Chondrocyte (in vitro differentiated cells): ENCODE data around the gene UVRAG. TPM values are rescaled to one million over a fixed set of nuclear protein-coding genes. Genes with fewer than 3 reads are reported as not detected.
"Not testable (repeated sequence)": the region's sequence is repeated elsewhere in the genome, so short reads cannot be mapped to it uniquely, and the experiment has no call there.

Source experiments
- DNase-seq: peaks from one replicate; pipeline ENCODE4 v3.0.0; 2021; ENCODE audit warnings: mixed read lengths, low spot score
- H3K27ac Mint-ChIP-seq: one replicate; pipeline ENCODE4 v1.8.0; 2021; ENCODE audit warnings: mild to moderate bottlenecking, moderate library complexity, mixed read lengths; ENCODE audit not compliant: unreplicated experiment
- H3K27me3 Mint-ChIP-seq: 2 replicates; pipeline ENCODE4 v1.8.0; 2021; ENCODE audit warnings: low read depth, mixed read lengths
- H3K36me3 Mint-ChIP-seq: 2 replicates; pipeline ENCODE4 v1.8.0; 2021; ENCODE audit warnings: low read depth, mixed read lengths
- H3K4me1 Mint-ChIP-seq: 2 replicates; pipeline ENCODE4 v1.8.0; 2021; ENCODE audit warnings: low read depth, mild to moderate bottlenecking, mixed read lengths
- H3K4me3 Mint-ChIP-seq: one replicate; pipeline ENCODE4 v1.8.0; 2021; ENCODE audit warnings: mild to moderate bottlenecking, moderate library complexity, mixed read lengths; ENCODE audit not compliant: unreplicated experiment
- H3K9me3 Mint-ChIP-seq: 2 replicates; pipeline ENCODE4 v1.8.0; 2021; ENCODE audit warnings: low read depth, mixed read lengths
- total RNA-seq: library from RNA; stranded (reverse); gene quantifications from 3 replicates; pipeline ENCODE4 v1.2.1, GENCODE V29; 2021
- TF ChIP-seq, protein P1 (sequence below): fragments of 200-600 bp; sonication (generic); IDR thresholded peaks from 2 replicates; pipeline ENCODE4 v1.5.0; 2021; ENCODE audit warnings: antibody characterized with exemption, mild to moderate bottlenecking, moderate library complexity

The UVRAG gene
- total RNA-seq, 1 donor from 2014 or later = 16.9 TPM

GRCh38 chr11:75878933-75879332, 63.9 kb downstream of the UVRAG start:
- Mint-ChIP-seq H3K9me3 (no peaks in the 10 kb centered on the region), H3K4me3 (no peak overlapping the region), H3K36me3 (peaks cover 8% of the 10 kb centered on the region), H3K4me1 (peaks cover 3% of the 10 kb centered on the region), H3K27ac (no peak overlapping the region), H3K27me3 (no peaks in the 10 kb centered on the region)
- TF ChIP-seq, protein P1, sequence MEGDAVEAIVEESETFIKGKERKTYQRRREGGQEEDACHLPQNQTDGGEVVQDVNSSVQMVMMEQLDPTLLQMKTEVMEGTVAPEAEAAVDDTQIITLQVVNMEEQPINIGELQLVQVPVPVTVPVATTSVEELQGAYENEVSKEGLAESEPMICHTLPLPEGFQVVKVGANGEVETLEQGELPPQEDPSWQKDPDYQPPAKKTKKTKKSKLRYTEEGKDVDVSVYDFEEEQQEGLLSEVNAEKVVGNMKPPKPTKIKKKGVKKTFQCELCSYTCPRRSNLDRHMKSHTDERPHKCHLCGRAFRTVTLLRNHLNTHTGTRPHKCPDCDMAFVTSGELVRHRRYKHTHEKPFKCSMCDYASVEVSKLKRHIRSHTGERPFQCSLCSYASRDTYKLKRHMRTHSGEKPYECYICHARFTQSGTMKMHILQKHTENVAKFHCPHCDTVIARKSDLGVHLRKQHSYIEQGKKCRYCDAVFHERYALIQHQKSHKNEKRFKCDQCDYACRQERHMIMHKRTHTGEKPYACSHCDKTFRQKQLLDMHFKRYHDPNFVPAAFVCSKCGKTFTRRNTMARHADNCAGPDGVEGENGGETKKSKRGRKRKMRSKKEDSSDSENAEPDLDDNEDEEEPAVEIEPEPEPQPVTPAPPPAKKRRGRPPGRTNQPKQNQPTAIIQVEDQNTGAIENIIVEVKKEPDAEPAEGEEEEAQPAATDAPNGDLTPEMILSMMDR = no peak
- no peak for DNase-seq

DNA sequence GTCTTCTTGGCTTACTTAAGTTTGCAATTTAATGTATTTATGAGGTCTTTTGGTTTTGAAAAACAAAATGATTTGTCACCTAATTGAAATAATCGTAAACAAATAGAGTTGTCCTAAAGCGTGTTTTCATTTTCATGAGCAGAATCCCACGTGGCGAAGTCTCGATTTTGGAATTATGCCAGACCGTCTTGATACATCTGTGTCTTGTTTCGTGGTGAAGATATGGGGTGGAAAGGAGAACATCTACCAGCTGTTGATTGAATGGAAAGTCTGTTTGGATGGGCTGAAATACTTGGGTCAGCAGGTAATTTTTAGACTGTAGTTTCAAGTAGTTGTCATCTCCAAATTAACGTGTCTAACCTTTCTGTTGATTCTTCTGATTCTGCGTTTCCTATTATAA, 64.7 kb downstream of the UVRAG start:
- Mint-ChIP-seq H3K27me3 (no peaks in the 10 kb centered on the region), H3K4me1 (no peaks in the 10 kb centered on the region), H3K27ac (no peak overlapping the region), H3K36me3 (peaks cover 8% of the 10 kb centered on the region), H3K4me3 (no peak overlapping the region), H3K9me3 (no peaks in the 10 kb centered on the region)
- TF ChIP-seq, protein P1 = no peak
- DNase-seq = no peak

- H3K4me3 Mint-ChIP-seq, H3K9me3 Mint-ChIP-seq, H3K27ac Mint-ChIP-seq, H3K4me1 Mint-ChIP-seq, H3K27me3 Mint-ChIP-seq, DNase-seq, H3K36me3 Mint-ChIP-seq: not testable (repeated sequence)
These were observed 65.3 kb downstream of the UVRAG start for GRCh38 chr11:75880343-75880742.

GRCh38 chr11:75884321-75884720, 69.3 kb downstream of the UVRAG start:
- H3K4me3 Mint-ChIP-seq = no peak overlapping the region
- H3K9me3 Mint-ChIP-seq = no peaks in the 10 kb centered on the region
- peaks cover 7% of the 10 kb centered on the region for H3K4me1 Mint-ChIP-seq
- peaks cover 8% of the 10 kb centered on the region for H3K36me3 Mint-ChIP-seq
- TF ChIP-seq, protein P1 = no peak
- no peak for DNase-seq
- no peaks in the 10 kb centered on the region for H3K27me3 Mint-ChIP-seq
- no peak overlapping the region for H3K27ac Mint-ChIP-seq

DNA sequence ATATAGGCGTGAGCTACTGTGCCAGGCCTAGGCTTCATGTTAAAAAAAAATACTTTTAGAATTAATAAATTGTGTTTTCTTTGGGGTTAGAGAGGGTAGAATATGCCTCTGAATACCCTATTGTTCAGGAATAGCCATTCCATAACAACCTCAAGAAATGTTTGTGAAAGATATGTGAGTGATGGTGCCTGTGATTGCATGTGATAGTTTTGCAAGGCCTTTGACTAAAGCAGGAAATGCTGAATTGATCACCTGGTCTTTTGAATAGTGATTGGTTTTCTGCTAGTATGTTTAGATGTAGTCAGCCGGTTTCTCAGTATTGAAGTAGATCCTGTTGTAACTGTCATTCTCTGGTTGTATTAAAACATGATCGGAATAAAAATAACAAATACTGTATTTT, 73.4 kb downstream of the UVRAG start:
- TF ChIP-seq, protein P1 = no peak
- Mint-ChIP-seq H3K9me3 (no peaks in the 10 kb centered on the region), H3K4me1 (peaks cover 7% of the 10 kb centered on the region)

GRCh38 chr11:75891947-75892739, 77.1 kb downstream of the UVRAG start:
- Mint-ChIP-seq H3K9me3 (no peaks in the 10 kb centered on the region), H3K4me1 (peaks cover 7% of the 10 kb centered on the region), H3K4me3 (no peak overlapping the region), H3K27ac (no peak overlapping the region), H3K36me3 (peaks cover 10% of the 10 kb centered on the region), H3K27me3 (no peaks in the 10 kb centered on the region)
- no peak for DNase-seq
- TF ChIP-seq, protein P1 = no peak

More for the DNA sequence above, 73.4 kb downstream of the UVRAG start:
- H3K36me3 Mint-ChIP-seq = peaks cover 10% of the 10 kb centered on the region
- H3K27me3 Mint-ChIP-seq = no peaks in the 10 kb centered on the region
- no peak for DNase-seq
- no peak overlapping the region for H3K27ac Mint-ChIP-seq
- no peak overlapping the region for H3K4me3 Mint-ChIP-seq
